Measurements from ENCODE around the gene PKDREJ.
"Not testable (repeated sequence)": the region's sequence is repeated elsewhere in the genome, so short reads cannot be mapped to it uniquely, and the experiment has no call there.

The PKDREJ gene, protein sequence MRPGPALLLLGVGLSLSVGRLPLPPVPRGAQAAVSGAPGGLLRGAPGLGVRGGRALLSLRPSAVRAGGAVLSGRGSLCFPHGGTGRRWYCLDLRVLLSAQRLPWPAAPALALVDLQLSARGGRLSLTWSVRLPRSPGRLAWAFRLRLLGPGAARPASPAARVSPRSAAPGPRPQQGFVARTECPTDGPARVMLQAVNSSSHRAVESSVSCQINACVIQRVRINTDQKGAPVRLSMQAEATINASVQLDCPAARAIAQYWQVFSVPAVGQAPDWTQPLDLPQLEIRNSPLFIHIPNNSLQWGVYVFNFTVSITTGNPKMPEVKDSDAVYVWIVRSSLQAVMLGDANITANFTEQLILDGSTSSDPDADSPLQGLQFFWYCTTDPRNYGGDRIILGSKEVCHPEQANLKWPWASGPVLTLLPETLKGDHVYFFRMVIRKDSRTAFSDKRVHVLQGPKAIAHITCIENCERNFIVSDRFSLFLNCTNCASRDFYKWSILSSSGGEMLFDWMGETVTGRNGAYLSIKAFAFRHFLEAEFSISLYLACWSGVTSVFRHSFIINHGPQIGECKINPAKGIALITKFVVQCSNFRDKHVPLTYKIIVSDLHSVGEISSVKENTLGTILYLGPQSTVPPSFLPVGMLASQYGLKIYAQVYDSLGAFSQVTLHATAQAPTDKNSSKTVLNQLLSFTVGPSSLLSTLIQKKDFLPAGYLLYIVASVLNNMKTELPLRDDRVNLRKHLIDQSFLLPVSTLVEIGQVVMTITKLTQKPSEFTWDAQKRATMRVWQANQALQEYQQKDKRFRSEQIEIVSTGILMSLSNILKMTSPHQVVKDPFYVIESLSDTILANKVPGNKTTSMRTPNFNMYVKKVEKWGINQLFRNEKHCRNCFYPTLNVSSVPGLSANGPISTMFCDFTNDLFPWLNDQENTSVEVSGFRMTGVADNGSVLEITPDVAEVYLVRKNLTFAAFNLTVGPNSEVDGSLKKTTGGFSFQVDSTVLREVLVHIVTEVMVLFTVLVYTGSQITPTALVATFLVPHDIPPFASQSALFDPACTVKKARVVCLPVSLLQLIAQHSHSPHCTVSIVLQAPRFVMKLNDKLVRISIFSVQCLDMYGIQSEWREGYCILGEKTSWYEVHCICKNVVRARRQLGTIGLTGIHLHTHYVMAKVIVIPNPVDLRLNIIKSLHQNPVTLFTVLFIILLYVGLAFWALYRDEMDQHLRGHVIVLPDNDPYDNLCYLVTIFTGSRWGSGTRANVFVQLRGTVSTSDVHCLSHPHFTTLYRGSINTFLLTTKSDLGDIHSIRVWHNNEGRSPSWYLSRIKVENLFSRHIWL (N-terminal part only)

GRCh38 chr22:46263216-46263590, at the start of gene PKDREJ:
Gene PKDREJ, minus strand, starts transcription at chr22:46263343. Its CDS starts 21 bp downstream, at chr22:46263322.
- no peak for DNase-seq (ENCODE audit: low spot score)

GRCh38 chr22:46312848-46313247, 49.7 kb upstream of the PKDREJ start:
- not testable (repeated sequence) for DNase-seq (ENCODE audit: low spot score)

- no peak for DNase-seq (ENCODE audit: low spot score)
Observed at GRCh38 chr22:46312056-46312455, 48.9 kb upstream of the PKDREJ start.

DNA sequence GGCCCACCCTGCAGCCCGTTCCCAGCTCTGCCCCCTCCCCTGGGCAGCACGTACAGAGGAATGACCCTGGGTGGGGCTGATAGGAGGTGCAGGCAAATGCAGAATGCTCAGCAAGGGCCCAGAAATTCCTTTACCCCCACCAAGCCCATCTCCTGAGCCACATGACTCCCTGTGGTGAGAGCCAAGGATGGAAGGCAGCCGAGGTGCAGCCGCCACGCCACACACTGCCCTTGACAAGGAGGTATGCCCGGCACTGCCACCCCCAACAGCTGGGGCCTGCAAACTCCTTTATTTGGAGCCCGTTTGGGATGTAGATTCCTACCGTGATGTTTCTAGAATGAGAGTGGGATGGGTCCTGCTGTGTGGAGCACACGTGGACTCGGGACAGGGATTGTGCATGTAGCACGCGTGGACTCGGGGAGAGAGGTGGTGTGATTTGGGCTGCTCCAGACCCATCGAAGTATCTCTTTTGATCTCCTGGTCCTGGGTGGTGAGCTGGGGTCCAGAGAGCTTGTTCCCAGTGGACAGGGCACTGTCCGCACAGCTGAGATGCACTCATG, 46.5 kb upstream of the PKDREJ start:
- DNase-seq (ENCODE audit: low spot score): no peak

DNA sequence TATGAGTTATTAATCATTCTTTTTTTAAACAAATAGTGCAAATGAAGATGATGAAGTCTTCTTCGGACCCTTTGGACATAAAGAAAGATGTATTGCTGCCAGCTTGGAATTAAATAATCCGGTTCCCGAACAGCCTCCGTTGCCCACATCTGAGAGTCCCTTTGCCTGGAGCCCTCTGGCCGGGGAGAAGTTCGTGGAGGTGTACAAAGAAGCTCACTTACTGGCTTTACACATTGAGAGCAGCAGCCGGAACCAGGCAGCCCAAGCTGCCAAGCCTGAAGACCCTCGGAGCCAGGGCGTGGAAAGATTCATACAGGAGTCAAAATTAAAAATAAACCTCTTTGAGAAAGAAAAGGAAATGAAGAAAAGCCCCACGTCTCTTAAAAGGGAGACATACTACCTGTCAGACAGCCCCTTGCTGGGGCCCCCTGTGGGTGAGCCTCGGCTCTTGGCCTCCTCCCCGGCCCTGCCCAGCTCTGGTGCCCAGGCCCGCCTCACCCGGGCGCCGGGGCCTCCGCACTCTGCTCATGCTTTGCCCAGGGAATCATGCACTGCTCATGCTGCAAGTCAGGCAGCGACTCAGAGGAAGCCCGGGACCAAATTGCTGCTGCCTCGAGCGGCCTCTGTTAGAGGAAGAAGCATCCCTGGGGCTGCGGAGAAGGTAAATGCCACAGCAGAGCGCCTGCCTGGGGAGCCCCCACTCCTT, 45.3 kb upstream of the PKDREJ start:
- no peak for DNase-seq (ENCODE audit: low spot score)

- no peak for DNase-seq (ENCODE audit: low spot score)
Observed at GRCh38 chr22:46303347-46303965, 40.3 kb upstream of the PKDREJ start.

DNA sequence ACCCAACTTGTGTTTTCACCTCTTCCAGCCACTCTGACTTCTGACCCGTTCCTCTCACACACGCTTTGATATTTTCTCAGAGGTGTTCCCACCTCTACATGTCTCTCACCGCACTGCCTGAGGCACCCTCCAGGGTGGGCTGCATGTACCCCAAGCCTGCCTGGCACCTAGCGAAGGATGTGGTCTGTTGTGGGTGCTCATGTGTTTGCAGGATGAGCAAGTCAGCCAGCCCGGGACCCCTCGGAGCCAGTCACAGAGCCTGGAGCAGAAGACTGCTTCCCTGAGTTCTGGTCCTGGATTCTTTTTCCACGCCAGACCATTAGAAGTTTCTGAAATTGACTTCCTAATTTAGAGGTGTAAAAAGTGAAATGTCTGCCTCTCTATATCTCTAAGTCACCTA, 37.3 kb upstream of the PKDREJ start:
- DNase-seq (ENCODE audit: low spot score): no peak

DNA sequence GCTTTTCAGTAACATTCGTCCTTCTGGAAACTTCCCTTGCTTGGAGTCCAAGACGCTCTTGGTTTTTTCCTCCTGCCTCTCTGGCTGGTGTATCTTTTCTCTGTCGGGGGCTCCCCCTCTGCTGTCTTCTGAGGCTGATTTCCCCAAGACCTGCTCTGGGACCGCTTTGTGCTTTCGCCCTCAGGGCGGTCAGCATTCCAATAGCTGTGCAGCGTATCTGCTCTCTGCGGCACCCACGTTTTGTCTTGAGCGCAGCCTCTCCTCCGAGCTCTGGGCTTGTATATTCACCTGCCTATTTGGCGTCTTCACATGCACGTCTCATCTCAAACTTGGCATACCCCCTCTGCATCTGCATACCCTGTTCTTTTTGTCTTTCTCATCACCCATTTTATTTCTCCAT, 36.0 kb upstream of the PKDREJ start:
- DNase-seq (ENCODE audit: low spot score): no peak

- DNase-seq (ENCODE audit: low spot score): peak; percentile 51
Observed at GRCh38 chr22:46297151-46297812, 34.1 kb upstream of the PKDREJ start.

GRCh38 chr22:46296257-46297150, 33.4 kb upstream of the PKDREJ start, which contains the start of gene GTSE1:
Gene GTSE1, plus strand, starts transcription at chr22:46296870. Its CDS starts 531 bp downstream, at chr22:46297401.
- peak; percentile 99 for DNase-seq (ENCODE audit: low spot score)

DNA sequence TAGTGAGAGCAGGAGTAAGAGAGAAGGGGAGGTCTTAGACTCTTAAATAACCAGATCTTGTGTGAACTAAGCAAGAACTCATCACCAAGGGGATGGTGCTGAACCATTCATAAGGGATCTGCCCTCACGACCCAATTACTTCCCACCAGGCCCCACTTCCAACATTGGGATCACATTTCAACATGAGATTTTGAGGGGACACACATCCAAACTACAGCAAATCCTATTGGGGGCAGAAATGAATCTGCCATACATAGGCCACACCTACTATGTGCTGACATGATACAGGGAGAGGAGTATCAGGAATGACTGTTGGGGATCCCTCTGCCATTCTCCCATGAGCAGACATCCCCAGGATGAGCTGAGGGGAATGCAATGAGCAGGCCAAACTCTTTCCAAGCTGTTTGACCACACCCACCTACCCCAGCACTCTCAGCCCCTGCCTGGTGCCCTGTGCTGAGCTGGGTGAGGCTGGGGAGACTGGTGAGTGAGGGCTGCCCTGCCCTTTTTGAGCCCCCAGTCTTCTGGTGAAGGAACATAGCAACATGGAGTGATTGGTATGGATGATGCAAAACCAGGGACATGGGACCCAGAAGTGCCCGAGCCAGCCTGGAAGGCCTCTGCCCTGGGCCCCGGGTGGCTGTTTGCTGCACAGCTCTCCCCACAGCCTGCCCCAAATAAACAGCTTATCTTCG, 32.3 kb upstream of the PKDREJ start:
- no peak for DNase-seq (ENCODE audit: low spot score)

GRCh38 chr22:46294784-46295183, 31.6 kb upstream of the PKDREJ start:
- DNase-seq (ENCODE audit: low spot score): no peak

GRCh38 chr22:46293577-46294260, 30.6 kb upstream of the PKDREJ start:
- DNase-seq (ENCODE audit: low spot score): no peak

- DNase-seq (ENCODE audit: low spot score): no peak
Observed at GRCh38 chr22:46292732-46293131, 29.6 kb upstream of the PKDREJ start.

DNA sequence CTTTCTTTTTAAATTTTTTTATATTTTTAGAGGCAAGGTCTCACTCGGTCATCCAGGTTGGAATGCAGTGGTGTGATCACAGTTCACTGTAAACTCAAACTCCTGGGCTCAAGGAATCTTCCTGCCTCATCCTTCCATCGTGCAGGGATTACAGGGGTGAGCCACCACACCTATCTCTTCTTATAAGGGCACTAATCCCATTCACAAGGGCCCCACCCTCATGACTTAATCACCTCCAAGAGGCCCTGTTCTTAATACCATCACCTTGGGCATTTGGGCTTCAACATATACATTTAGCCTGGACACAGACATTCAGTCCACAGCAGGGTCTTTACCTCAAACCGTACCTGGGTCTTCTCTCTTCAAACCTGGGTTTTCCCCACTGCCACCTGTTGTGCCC, 29.0 kb upstream of the PKDREJ start:
- no peak for DNase-seq (ENCODE audit: low spot score)

DNA sequence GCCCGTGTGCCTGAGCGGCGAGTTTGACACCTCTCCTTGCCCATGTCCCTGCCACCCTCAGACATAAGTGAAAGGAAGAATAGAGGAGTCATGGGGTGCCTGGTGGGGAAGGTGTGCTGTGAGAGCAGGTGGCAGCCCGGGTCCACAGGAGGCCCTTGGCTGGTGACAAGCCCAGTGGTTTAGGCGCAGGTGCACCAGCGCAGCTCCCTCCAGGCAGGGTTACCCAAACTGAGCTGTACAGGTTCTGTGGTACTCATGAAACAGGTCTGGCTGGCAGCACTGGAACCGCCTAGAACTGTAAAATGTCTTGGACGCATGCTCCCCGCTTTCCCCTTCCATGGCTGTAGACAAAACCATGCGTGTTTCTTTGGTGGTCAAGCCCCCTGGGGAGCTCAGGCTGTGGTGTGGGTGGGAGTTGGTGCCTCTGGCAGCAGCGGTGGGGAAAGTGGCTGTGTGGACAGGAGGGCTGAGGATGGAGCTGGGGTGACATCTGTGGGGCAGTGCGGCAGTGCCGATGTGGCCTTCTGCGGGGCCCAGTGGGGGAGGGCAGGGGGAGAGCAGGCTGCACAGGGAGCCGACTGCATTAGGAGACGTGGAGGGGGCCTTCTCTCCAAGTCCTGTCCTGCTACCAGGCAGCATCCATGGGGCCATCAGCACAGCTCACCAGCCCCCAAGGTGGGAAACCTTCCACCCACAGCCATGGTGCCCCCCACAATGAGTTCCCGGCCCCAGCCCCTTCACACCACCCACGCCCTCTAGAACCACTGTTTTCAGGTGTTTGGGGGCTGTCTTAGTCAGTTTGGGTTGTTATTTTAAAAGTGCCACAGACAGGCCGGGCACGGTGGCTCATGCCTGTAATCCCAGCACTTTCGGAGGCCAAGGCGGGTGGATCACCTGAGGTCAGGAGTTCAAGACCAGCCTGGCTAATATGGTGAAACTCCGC, 28.0 kb upstream of the PKDREJ start:
- DNase-seq (ENCODE audit: low spot score): no peak

Data from NAMALWA (cell line).